NCI-H748 (cell line): ENCODE measurements around the gene HAS3.
A peak's percentile ranks its signal among the peaks of the same experiment; 100 is the strongest.

Source experiments
- DNase-seq: peaks from one replicate; lab custom pipeline; 2025; ENCODE audit not compliant: unreplicated experiment; lab: John Stamatoyannopoulos, UW

HAS3 gene

DNA sequence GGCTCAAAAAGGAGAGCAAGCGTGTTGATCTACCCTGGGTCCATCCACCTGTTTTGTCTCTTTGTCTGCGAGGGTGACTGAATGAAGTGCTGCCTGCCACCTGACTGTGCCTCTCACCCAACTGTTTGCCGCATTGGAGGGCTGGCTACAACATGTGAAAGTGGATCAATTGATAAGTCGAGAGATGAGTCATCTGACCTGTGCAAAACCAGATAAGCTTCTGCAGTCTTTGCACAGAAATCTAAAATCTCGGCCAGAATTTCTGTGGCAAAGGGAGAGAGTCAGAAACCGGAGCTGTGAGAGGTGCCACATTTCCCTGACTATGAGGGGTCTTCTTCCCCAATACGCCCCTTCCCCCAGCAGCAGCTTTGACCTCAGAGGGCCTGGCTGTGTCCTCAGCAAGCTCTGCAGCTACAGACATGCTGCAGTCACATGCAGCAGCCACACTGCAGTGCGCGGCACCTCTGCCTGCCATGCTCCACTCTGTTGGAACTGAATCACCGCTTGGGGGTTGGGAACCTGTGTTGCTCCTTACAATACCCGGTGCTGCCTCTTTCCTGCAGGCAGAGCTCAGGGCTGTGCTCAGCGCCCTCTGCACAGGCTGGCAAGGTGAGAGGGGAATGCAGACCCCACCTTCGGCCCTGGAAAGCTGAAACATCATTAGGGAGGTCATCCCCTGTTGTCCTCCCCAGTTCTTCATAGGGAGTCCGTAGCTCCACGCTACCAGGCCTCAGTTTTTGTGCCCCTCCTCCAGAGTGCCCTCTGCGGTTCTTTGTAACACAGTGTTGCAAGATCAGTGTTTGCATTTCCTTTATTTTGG, 16.2 kb upstream of the HAS3 start:
- DNase-seq, result no peak

DNA sequence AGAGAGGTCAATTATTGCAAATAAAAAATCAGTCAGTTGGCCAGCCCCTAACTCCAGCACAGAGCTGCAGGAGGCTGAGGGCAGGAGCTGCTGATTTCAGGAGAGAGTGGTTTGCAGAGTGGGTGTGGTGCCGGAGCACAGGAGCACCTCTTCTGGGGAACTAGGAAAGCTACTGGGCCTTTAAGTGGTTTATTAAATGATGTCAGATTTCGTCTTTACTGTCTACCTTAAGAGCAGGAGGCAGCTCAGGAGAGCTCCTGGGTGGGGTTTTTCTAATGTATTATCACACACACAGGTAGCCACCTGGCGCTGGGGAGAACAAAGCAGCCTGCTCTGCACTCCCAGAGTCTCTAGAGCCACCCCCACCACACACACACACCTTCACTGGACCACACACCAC, 11.5 kb upstream of the HAS3 start:
- peak; percentile 87 for DNase-seq

DNA sequence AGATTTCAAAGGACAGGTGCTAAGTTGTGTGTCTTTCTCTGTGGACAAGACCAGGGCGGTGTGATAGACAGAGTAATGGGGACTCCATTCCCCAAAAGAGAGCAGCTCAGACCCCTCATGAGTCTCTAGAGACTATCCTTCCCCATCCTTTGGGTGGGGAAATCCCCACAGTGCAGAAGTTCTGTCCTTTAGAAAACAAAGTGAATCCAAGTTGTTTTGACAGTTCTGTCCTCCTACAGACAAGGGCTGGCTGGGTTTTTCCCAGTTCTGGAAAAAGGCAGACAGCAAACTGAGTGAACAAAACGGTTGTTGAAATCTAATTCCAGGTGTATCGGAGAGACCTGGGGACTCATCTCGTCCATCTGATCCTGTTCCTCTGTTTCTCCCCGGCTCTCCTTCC, 11.0 kb upstream of the HAS3 start:
- no peak for DNase-seq

DNA sequence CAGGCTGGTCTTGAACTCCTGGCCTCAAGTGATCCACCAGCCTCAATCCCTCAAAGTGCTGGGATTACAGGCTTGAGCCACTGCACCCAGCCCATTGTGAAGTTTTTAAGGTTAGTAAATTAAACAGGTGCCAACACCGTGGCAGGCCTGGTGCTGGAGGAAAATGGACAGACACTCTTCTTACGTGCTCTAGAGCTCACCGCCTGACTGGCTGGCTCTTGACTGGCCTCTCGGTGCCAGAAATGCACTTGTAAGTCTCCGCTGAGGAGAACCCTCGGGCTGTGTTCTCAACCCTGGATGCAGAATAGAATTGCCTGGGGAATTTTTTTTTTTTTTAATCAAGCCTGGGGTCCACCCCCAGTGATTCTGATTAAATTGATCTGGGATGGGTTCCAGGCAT, 10.3 kb upstream of the HAS3 start:
- DNase-seq, result no peak

DNA sequence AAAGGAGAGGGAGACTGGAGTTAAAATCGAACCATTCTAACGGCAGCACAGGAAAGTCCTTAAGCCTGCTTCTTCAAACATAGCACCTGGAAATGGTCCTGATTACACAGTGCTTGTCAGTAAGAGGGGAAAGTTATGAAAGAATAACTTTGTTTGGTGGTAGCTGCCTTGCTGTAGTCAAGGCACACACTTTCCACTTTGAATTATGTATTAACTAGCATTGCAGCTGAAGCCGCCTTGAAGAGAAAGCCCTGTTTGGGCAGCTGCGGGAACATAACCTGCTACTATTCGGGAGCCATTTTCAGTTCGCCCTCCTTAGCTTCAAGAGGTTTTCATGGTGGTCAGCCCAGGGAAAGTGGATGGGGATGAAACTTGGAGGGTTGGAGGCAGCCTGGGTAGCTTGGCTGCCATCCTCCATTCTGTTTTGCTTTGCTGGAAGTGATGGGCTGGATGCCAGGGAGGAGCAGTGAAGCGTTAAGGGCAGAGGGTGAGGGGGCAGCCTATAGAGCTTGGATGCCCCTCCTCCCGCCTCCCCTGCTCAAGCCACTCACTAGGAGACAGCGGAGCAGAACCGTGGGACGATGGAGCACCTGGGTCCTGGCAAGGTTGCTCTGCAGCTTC, 5.3 kb upstream of the HAS3 start:
- DNase-seq, result peak; percentile 38

DNA sequence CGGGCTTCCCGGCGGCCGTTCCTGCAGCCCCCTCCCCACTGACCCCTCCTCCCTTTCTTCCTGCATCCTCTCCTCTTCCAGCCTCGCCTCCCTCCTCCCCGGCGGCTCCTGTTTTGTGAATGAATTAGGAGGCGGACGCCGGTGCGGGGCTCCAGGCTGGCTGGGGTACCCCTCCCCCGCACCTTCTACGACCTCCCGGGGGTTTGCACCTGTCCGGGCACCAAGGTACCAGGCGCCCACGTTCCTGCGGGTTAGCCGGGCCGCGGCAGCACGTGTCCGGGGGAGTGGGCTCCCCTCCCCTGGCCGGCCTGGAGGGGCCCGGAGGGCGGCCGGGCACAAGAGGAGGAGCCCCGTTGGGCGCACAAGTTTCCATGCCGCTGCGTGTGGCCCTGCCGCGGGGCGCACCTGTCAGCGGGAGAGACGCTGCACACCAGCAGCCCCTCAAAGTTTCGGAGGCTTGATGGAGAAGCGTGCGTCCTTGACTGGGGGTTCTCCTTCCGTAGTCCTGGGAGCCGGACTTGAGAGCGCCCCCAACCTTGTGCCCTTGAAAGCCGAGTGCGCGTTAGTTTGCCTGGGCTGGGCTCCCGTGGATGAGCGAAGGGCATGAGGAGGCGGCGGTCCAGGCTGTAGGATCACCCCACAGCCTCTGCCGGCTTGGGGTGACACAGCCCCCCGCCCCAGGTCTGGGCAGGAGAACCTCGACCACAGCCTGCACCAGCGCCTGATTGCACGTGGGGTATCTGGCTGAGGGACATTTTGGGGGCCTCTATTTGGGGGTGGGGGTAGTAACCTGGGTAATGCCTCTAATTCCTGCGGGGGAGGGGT, 1.2 kb downstream of the HAS3 start:
- DNase-seq, result peak; percentile 53

DNA sequence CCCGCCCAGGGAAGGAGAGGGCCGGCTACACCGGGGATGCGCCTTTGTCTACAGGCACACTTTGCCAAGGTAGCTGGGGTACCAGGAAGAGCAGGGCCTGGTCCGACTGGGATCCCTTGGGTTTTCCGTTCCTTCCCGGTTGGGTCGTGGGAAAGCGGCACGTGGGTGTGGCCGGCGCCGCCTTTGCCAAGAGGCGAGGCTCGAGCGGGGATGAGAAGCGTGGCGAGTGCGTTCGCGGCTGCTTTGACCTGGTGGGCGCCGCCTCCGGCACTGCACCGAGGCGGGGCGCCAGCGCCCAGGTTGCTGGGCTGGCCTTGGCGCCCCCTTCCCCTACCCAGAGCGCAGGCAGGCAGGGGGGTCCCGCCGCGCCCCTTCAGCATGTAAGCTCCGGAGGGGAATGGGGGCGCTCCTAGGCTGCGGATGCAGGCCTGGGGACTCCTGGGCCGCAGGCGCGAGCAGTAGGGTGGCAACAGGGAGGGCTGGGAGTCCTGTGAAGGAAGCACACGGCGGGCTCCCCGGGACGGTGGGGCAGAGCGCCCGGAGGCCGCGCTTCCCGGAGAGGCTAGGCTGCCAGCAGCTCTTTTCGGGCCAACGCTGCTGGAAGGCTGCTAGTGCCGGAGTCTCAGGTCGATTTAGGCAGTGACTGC, 2.0 kb downstream of the HAS3 start:
- DNase-seq, result peak; percentile 57

DNA sequence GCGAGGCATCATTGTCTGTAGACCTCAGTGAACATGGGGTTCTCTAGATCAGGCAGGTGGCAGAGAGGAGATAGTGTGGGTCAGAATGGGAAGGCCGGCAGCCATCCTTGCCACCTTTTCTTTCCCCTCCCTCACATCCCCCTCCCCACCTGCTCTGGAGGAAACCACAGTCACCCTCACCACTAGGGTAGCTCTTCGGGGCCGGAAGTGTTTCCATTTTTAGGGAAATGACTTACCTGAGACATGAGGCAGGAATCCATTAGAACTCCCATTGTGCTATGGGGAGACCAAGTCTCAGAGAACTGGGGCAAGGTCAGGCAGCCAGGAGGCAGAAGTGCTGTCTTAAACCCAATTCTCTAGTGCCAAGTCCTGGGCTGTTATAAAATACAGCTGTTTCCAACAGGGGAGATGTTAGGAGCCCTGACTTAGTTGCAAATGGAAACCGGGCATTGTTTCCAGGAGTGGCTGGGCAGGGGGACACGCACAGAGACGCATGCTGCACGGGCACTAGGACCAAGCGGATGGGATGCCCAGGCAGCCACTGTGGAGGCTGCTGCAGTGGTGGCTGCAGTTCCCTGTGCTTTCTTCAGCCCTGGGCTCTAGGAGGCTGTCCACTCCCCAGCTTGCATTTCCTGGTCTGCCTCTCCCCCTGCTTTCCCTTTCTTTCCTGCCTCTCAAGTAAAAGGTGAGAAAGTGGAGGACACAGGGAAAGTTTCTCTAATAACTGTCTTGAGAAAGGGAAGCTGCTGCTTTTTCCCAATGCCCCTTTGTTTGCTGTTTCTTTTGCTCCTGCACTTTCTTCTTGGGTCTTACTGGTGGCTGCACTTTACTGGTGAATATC, 2.8 kb downstream of the HAS3 start:
- peak; percentile 10 for DNase-seq

DNA sequence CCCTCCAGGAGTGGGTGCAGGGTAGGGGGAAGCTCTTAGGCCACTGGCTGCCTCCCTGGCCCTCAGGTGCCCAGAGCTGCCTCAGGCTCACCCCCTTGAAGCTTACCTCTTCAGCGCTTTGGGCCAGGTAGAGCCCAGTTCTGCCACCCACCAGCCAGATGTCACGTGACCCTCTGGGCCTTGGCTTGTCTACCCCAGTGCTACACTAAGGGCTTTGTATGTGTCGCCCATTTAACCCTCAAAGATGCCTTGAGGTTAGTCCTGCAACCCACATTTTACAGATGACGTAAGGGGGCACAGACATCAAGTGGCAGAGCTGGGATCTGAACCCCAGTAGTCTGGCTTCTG, 3.4 kb downstream of the HAS3 start:
- DNase-seq, result no peak

DNA sequence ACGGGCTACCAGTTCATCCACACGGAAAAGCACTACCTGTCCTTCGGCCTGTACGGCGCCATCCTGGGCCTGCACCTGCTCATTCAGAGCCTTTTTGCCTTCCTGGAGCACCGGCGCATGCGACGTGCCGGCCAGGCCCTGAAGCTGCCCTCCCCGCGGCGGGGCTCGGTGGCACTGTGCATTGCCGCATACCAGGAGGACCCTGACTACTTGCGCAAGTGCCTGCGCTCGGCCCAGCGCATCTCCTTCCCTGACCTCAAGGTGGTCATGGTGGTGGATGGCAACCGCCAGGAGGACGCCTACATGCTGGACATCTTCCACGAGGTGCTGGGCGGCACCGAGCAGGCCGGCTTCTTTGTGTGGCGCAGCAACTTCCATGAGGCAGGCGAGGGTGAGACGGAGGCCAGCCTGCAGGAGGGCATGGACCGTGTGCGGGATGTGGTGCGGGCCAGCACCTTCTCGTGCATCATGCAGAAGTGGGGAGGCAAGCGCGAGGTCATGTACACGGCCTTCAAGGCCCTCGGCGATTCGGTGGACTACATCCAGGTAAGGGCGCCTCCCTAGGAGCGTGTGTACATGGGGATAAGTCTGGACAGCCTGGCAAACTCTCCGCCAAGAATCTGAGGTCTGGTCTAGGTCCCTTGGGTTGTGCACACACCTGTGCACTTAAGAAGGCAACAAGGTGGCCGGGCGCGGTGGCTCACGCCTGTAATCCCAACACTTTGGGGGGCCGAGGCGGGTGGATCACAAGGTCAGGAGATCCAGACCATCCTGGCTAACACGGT, 4.2 kb downstream of the HAS3 start:
- no peak for DNase-seq

DNA sequence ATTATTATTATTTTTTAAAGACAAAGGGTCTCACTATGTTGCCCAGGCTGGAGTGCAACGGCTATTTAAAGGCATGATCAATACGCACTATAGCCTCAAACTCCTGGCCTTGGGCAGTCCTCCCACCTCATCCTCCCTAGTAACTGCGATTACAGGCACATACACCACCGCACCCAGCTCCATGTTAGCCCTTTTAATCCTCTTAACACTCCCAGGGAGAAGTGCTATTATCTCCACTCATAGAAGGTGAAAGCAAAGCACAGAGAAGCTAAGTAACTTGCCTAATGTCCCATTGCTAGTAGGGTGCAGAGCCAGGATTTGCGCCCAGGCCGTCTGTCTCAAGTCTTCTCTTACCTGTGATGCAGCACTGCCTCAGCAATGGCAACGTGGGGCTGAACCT, 5.0 kb downstream of the HAS3 start:
- no peak for DNase-seq

DNA sequence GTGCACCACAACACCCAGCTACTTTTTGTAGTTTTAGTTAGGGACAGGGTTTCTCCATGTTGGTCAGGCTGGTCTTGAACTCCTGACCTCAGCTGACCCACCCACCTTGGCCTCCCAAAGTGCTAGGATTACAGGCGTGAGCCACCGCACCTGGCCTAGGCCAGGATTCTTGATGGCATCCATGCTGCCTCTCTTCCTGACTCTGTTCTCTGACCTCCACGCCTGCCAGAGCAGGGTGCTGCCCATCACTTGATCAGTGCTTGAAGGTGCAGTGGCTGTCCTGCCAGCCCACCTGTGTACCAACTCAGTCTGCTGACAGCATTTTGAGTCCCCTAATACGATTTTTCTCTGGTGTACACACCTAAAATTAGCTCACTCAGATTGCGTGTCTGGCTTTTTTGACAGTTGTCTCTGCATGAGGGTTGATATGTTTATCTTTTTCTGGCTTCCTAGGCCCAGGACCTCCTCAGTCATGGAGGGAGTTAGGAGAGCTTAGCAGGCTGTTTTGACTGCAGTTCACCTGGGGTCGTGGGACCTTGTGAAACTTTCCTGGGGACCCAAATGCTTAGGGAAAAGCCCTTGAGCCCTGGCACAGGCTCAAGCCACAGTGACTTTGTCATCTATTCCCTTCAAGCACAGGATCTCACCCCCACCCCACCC, 5.9 kb downstream of the HAS3 start:
- DNase-seq, result no peak

DNA sequence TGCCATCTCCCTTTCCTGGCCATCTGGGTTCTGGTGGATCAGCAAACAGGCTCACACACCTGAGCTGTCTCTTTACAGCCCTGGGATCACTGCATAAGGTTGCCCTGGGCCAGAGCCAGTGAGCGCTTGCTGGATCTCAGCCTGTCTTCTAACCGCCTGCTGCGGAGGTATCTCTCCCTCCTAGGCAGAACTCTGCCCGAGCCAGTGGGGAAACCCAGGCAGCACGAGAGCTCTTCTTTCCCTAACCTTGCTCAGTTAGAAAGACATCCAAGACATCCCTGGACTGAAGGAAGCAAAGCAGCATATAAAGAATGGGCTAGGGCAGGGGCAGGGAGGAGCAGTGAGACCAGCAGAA, 6.4 kb downstream of the HAS3 start:
- no peak for DNase-seq

DNA sequence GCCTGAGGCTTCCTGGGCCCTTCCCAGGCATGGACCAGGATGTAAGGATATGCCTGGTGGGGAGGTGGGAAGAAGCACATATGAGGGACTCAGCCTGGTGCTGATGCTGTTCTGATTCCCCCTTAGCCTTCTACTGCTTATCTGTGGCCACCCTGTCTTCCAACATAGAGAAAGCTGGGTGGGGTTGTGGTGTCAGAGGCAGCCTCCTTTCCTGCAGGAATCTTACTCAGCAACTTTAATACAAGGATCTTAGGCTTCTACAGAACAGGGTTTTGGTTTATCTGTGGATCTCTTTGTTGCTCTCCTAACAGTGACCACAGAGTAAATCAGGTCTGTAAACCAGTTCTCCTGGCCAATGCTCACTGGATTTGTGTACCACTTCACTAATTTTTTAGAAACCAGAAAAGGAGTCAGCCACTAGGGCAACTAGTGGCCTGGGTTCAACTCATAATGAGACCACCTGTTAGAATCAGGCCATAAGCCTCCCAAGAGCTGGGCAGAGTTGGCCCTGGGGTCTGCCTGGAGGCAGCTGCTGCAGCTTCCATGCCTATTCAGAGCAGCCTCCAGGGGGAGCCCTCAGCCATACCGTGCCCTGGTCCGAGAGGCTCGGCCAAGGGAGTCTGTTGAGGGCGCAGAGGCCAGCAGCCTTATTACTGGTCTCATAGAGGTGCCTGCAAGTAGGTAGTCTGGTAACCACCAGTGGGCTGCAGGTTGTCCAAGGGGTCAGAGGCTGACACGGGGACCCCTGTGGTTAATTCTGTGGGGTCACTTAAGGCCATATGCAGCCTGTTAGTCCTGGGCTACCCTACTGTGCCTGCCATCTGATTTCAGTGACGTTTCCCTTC, 7.1 kb downstream of the HAS3 start:
- peak; percentile 45 for DNase-seq

DNA sequence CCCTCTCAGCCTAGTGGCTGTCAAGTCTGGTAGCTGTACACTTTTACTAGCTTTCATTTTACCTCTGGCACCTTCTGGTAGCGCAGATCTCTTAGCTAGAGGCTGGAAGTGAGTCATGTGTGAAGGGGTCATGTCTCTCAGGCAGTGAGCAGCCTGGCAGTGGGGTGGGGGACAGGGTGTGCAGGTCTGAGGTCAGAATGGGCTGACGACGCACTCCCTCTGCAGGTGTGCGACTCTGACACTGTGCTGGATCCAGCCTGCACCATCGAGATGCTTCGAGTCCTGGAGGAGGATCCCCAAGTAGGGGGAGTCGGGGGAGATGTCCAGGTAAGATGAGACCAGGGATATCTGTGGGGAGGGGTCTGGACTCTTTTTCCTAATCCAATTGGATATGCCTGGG, 7.8 kb downstream of the HAS3 start:
- no peak for DNase-seq

DNA sequence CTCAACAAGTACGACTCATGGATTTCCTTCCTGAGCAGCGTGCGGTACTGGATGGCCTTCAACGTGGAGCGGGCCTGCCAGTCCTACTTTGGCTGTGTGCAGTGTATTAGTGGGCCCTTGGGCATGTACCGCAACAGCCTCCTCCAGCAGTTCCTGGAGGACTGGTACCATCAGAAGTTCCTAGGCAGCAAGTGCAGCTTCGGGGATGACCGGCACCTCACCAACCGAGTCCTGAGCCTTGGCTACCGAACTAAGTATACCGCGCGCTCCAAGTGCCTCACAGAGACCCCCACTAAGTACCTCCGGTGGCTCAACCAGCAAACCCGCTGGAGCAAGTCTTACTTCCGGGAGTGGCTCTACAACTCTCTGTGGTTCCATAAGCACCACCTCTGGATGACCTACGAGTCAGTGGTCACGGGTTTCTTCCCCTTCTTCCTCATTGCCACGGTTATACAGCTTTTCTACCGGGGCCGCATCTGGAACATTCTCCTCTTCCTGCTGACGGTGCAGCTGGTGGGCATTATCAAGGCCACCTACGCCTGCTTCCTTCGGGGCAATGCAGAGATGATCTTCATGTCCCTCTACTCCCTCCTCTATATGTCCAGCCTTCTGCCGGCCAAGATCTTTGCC, 9.0 kb downstream of the HAS3 start:
- DNase-seq, result no peak

DNA sequence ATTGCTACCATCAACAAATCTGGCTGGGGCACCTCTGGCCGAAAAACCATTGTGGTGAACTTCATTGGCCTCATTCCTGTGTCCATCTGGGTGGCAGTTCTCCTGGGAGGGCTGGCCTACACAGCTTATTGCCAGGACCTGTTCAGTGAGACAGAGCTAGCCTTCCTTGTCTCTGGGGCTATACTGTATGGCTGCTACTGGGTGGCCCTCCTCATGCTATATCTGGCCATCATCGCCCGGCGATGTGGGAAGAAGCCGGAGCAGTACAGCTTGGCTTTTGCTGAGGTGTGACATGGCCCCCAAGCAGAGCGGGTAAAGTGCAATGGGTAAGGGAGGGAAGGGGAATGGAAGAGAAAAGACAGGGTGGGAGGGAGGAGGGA, 9.5 kb downstream of the HAS3 start:
- no peak for DNase-seq

DNA sequence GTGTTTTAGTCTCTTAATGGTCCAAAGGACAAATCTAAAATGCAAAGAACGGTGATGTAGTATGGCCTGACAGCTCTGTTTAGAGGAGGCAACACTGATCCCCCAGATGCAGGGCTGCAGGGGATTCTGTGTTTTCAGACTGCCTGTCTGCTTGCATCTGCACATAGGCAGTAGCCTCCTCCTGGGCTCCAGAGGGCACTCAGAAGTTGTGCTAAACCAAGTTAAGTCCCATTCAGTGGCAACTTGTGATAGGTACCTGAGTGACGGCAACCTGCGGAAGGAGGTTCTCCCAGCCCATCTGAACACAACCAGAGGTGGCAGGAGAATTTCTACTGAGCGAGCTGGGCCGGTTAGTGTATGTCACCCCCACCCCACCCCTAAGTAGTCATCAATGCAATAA, 9.9 kb downstream of the HAS3 start:
- DNase-seq, result no peak
